Measurements from ENCODE around the gene MRPL51. TPM values are rescaled to one million over a fixed set of nuclear protein-coding genes. Genes with fewer than 3 reads are reported as not detected.

The MRPL51 gene
- total and polyA plus RNA-seq, 2 experiments from 2014 or later = 57.4 to 231 TPM

DNA sequence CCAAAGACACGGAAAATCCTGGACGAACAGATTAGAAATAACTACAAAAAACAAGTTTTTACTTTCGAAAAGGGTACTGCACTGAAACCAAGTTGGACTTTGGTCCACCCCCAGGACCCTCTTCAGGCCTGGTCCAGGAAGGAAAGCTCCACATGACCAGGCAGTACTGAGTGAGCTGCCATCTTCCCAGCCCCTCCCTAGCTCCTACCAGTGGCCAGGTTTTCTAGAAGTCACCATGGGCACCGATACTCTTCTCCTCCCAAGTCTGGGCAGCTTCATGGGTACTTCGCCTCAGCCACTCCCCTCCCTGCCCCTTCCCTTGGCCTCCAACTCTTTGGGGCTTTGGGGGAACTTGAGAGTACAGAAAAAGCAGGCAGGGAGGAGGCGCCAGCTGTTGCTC, 29.2 kb downstream of the MRPL51 start:
- Histone ChIP-seq H3K4me2 (no peak overlapping the region), H2AFZ (no peak overlapping the region), H3K4me3 (no peak overlapping the region), H3K36me3 (replicated peaks; ENCODE audit: insufficient read depth, low read depth) (no peaks in the 10 kb centered on the region), H4K20me1 (ENCODE audit: insufficient read depth, poor library complexity, severe bottlenecking) (no peaks in the 10 kb centered on the region), H3K9me2 (replicated peaks; ENCODE audit: insufficient read depth) (no peaks in the 10 kb centered on the region), H3K9me3 (ENCODE audit: low read depth) (no peaks in the 10 kb centered on the region), H3K4me1 (ENCODE audit: insufficient read depth) (no peaks in the 10 kb centered on the region), H3K27ac (no peak overlapping the region), H3K79me2 (peaks cover 3% of the 10 kb centered on the region), H3K27me3 (no peaks in the 10 kb centered on the region)
- WGBS (ENCODE audit: low lambda C conversion rate, missing lambda C conversion rate) = 94% methylated on average over 6 of the region's 6 CpGs
- no peak for DNase-seq (ENCODE audit: low spot score)
- no peak for TF ChIP-seq EZH2phosphoT487 (IDR thresholded peaks at IDR 0.05; ENCODE audit: low read depth, severe bottlenecking, unreplicated experiment)
- TF ChIP-seq, protein P1, sequence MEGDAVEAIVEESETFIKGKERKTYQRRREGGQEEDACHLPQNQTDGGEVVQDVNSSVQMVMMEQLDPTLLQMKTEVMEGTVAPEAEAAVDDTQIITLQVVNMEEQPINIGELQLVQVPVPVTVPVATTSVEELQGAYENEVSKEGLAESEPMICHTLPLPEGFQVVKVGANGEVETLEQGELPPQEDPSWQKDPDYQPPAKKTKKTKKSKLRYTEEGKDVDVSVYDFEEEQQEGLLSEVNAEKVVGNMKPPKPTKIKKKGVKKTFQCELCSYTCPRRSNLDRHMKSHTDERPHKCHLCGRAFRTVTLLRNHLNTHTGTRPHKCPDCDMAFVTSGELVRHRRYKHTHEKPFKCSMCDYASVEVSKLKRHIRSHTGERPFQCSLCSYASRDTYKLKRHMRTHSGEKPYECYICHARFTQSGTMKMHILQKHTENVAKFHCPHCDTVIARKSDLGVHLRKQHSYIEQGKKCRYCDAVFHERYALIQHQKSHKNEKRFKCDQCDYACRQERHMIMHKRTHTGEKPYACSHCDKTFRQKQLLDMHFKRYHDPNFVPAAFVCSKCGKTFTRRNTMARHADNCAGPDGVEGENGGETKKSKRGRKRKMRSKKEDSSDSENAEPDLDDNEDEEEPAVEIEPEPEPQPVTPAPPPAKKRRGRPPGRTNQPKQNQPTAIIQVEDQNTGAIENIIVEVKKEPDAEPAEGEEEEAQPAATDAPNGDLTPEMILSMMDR (IDR thresholded peaks at IDR 0.05; ENCODE audit: poor library complexity) = no peak
- no peak for TF ChIP-seq EZH2 (IDR thresholded peaks at IDR 0.05; ENCODE audit: borderline replicate concordance)

DNA sequence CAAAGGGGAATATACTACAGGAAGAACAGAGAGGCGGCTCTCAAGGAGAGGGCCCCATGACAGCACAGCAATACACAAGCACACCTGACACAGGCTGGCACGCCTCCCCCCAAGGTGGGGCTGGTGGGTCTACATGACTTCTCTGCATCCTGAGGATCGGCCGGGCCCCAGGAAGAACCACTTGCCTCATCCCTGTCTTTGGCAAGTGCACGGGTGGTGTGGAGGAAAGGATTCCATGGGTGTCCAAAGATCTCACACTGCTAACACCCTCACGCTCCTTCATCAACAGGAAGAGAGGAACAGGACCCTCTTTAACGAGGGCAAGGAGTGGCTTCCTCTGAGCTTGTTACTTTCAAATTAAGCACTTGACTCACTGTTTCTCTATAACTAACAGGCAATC, 29.8 kb downstream of the MRPL51 start:
- WGBS (ENCODE audit: low lambda C conversion rate, missing lambda C conversion rate) = 94% methylated on average over 7 of the region's 7 CpGs
- Histone ChIP-seq H3K9me3 (ENCODE audit: low read depth) (no peaks in the 10 kb centered on the region), H3K4me2 (no peak overlapping the region), H3K4me3 (no peak overlapping the region), H2AFZ (no peak overlapping the region), H3K36me3 (replicated peaks; ENCODE audit: insufficient read depth, low read depth) (no peaks in the 10 kb centered on the region), H3K27me3 (no peaks in the 10 kb centered on the region), H3K9me2 (replicated peaks; ENCODE audit: insufficient read depth) (no peaks in the 10 kb centered on the region), H3K79me2 (peaks cover under 1% of the 10 kb centered on the region), H3K27ac (no peak overlapping the region), H3K4me1 (ENCODE audit: insufficient read depth) (no peaks in the 10 kb centered on the region), H4K20me1 (ENCODE audit: insufficient read depth, poor library complexity, severe bottlenecking) (no peaks in the 10 kb centered on the region)
- DNase-seq (ENCODE audit: low spot score) = no peak
- no peak for TF ChIP-seq EZH2 (IDR thresholded peaks at IDR 0.05; ENCODE audit: borderline replicate concordance)
- no peak for TF ChIP-seq EZH2phosphoT487 (IDR thresholded peaks at IDR 0.05; ENCODE audit: low read depth, severe bottlenecking, unreplicated experiment)
- TF ChIP-seq, protein P1 (IDR thresholded peaks at IDR 0.05; ENCODE audit: poor library complexity) = no peak

DNA sequence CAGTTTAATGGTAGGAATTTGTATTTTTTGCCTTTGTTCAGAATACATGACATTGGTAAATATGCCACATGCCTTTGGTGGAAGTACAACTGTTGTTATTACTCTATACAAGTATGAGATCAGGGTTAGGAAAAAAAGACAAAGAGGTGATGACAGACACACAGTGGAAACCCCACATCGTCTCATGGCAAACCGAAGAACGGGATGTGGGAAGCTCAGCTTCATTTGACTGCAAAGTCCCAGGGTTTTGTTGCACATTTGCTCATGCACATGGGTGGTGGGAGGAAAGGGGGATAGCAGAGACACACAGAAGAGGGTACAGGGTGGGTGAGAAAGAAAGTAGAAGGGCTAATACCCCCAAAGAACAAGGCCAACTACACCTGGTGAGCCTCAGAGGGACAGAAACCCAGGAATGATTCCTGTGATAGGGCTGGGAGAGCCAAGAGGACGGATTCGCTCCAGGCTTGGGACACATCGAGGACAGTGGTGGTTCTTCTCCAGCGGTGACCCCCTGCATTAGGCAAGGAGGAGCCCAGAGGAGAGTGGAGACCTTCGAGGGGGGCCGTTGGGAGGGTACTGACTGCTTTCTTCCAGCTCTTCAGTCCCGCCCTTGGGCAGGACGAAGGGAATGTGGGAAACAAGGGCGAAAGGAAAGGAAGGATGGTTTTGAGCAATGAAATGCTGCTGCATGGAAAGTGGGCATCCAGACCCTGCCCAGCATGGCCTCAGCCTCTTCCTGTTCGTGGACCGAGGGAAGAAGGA, 30.6 kb downstream of the MRPL51 start:
- no peaks in the 10 kb centered on the region for H3K9me3 ChIP-seq (ENCODE audit: low read depth)
- H3K27ac ChIP-seq = no peak overlapping the region
- WGBS (ENCODE audit: low lambda C conversion rate, missing lambda C conversion rate) = 96% methylated on average over 14 of the region's 14 CpGs
- H3K79me2 ChIP-seq = no peaks in the 10 kb centered on the region
- H2AFZ ChIP-seq = no peak overlapping the region
- H3K9me2 ChIP-seq (replicated peaks; ENCODE audit: insufficient read depth) = no peaks in the 10 kb centered on the region
- no peak overlapping the region for H3K4me2 ChIP-seq
- H4K20me1 ChIP-seq (ENCODE audit: insufficient read depth, poor library complexity, severe bottlenecking) = no peaks in the 10 kb centered on the region
- DNase-seq (ENCODE audit: low spot score) = no peak
- no peaks in the 10 kb centered on the region for H3K4me1 ChIP-seq (ENCODE audit: insufficient read depth)
- H3K27me3 ChIP-seq = no peaks in the 10 kb centered on the region
- TF ChIP-seq, protein P1 (IDR thresholded peaks at IDR 0.05; ENCODE audit: poor library complexity) = no peak
- TF ChIP-seq EZH2phosphoT487 (IDR thresholded peaks at IDR 0.05; ENCODE audit: low read depth, severe bottlenecking, unreplicated experiment) = no peak
- TF ChIP-seq EZH2 (IDR thresholded peaks at IDR 0.05; ENCODE audit: borderline replicate concordance) = no peak
- no peak overlapping the region for H3K4me3 ChIP-seq
- H3K36me3 ChIP-seq (replicated peaks; ENCODE audit: insufficient read depth, low read depth) = no peaks in the 10 kb centered on the region
